GM06990 (cell line): ENCODE data around the gene CTR9.

Experiments
- DNase-seq: peaks from one replicate; pipeline ENCODE4 v3.0.0-alpha.2; 2011; ENCODE audit not compliant: insufficient read length; ENCODE audit errors: extremely low read depth
- H3K27me3 ChIP-seq: replicated peaks from 2 replicates; pipeline ENCODE4 v1.6.0; 2011; ENCODE audit warnings: low read length; ENCODE audit not compliant: control insufficient read depth, insufficient read depth
- H3K36me3 ChIP-seq: 2 replicates; pipeline ENCODE4 v1.5.1; 2011; ENCODE audit warnings: low read length; ENCODE audit not compliant: control insufficient read depth, insufficient read depth
- H3K4me3 ChIP-seq: replicated peaks from 2 replicates; pipeline ENCODE4 v1.5.1; 2011; ENCODE audit warnings: low read depth, mild to moderate bottlenecking, control low read depth, low read length
- TF ChIP-seq, protein P1 (sequence below): IDR thresholded peaks from 2 replicates; pipeline ENCODE4 v1.5.1; 2011; ENCODE audit warnings: low read length, control low read depth, mild to moderate bottlenecking, inconsistent platforms; ENCODE audit not compliant: insufficient read depth, poor library complexity, severe bottlenecking

The CTR9 gene

DNA sequence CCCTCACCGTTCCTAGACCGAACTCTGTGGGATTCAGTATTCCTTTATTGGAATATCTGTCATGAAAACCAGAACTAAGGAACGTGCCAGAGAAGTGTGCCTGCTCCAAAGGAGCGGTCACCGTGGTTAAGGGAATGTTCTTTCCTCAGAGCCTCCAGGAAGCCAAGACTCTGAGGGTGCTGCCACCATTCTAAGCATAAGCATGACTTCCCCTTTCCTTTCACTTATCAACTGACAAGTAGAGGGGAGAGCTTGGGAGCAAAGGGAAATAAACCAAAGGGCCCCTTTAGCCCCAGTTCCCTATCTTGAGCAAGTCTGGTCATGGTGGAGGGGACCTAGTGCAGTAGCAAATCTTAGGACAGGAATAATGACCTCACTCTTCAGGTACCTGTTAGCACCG lies 26.8 kb downstream of the CTR9 start:
- Histone ChIP-seq H3K27me3 (no peaks in the 10 kb centered on the region), H3K36me3 (peaks cover 15% of the 10 kb centered on the region), H3K4me3 (no peak overlapping the region)
- DNase-seq = no peak
- TF ChIP-seq, protein P1, sequence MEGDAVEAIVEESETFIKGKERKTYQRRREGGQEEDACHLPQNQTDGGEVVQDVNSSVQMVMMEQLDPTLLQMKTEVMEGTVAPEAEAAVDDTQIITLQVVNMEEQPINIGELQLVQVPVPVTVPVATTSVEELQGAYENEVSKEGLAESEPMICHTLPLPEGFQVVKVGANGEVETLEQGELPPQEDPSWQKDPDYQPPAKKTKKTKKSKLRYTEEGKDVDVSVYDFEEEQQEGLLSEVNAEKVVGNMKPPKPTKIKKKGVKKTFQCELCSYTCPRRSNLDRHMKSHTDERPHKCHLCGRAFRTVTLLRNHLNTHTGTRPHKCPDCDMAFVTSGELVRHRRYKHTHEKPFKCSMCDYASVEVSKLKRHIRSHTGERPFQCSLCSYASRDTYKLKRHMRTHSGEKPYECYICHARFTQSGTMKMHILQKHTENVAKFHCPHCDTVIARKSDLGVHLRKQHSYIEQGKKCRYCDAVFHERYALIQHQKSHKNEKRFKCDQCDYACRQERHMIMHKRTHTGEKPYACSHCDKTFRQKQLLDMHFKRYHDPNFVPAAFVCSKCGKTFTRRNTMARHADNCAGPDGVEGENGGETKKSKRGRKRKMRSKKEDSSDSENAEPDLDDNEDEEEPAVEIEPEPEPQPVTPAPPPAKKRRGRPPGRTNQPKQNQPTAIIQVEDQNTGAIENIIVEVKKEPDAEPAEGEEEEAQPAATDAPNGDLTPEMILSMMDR = no peak

- Histone ChIP-seq H3K36me3 (peaks cover 15% of the 10 kb centered on the region), H3K27me3 (no peaks in the 10 kb centered on the region), H3K4me3 (no peak overlapping the region)
- DNase-seq = no peak
- TF ChIP-seq, protein P1 = no peak
These were observed 27.3 kb downstream of the CTR9 start for GRCh38 chr11:10778217-10778970.

DNA sequence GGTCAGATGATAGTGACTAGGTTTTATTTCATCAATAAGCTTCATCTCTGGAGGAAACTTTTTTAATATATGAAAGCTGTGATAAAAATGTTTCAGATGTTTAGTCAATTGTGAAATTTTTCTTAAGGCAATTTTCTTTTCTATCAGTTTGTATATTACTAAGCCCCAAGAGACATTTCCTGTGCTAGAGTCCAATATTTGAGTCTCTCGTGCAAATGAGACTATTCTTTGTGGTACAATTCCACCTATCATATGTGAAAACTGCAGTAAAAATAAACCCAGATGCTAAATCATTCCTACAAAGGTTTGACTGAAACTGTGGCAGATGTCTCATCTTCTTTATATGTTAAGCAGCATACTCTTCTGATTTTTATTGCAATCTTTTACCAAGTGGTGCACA lies 28.0 kb downstream of the CTR9 start:
- TF ChIP-seq, protein P1 = no peak
- DNase-seq = no peak
- H3K36me3 ChIP-seq = peaks cover 15% of the 10 kb centered on the region
- H3K27me3 ChIP-seq = no peaks in the 10 kb centered on the region
- H3K4me3 ChIP-seq = no peak overlapping the region

- no peak for DNase-seq
- TF ChIP-seq, protein P1 = no peak
- Histone ChIP-seq H3K27me3 (no peaks in the 10 kb centered on the region), H3K36me3 (peaks cover 10% of the 10 kb centered on the region), H3K4me3 (no peak overlapping the region)
These were observed 29.0 kb downstream of the CTR9 start for GRCh38 chr11:10780040-10780439.

GRCh38 chr11:10784232-10785145 lies 33.4 kb downstream of the CTR9 start:
- Histone ChIP-seq H3K4me3 (no peak overlapping the region), H3K27me3 (no peaks in the 10 kb centered on the region), H3K36me3 (no peaks in the 10 kb centered on the region; the same call in 1 of the 2 replicates)
- no peak for DNase-seq
- TF ChIP-seq, protein P1 = no peak
